ENCODE data around the gene STIM2.
"Not testable (repeated sequence)": the region's sequence is repeated elsewhere in the genome, so short reads cannot be mapped to it uniquely, and the experiment has no call there.

STIM2 gene

DNA sequence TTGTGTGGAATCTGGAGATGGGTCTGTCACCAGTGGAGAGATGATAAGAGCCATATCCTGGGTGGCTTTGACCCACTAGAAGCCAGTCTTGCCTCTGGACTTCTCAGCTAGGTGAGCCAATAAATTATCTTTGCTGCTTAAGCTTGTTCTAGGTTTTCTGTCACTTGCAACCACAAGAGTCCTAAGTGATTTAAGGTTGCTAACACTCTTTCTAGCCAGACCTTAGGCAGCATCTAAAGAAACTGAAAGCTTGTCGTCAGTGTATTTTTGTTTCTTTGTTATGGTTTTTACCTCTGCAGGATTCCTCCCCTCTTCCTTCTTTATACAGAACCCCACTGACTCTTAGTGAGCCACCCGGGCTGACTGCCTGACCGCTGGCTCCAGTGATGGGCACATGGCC lies 37.1 kb upstream of the STIM2 start:
- Mint-ChIP-seq H3K27ac (no peak overlapping the region), H3K9me3 (peaks cover 7% of the 10 kb centered on the region), H3K36me3 (peaks cover 4% of the 10 kb centered on the region), H3K4me3 (no peak overlapping the region), H3K27me3 (peaks cover 25% of the 10 kb centered on the region), H3K4me1 (peaks cover 40% of the 10 kb centered on the region)
- DNase-seq (ENCODE audit: low spot score in 2 of 2): no peak
- ATAC-seq (ENCODE audit: low read depth): no peak

DNA sequence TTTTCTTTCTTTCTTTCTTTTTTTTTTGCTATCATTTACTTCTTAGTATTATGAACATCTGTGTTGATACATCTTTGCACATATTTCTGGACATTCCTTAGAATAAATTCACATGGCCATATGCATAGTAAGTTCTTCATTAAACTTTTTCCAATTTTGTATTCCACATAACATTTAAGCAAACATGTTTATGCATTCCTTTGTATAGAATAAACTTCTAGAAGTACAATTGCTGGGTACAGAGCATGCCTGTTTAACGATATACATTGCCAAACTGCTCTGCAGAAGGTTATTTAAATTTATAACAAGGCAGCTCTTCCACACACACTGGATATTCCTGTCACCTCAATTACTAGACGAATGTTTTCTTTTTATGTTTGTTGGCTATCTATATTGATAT lies 36.0 kb upstream of the STIM2 start:
- H3K4me1 Mint-ChIP-seq: peaks cover 40% of the 10 kb centered on the region
- DNase-seq (ENCODE audit: low spot score in 2 of 2): no peak
- no peak for ATAC-seq (ENCODE audit: low read depth)
- no peak overlapping the region for H3K4me3 Mint-ChIP-seq
- H3K9me3 Mint-ChIP-seq: peaks cover 7% of the 10 kb centered on the region
- no peak overlapping the region for H3K27ac Mint-ChIP-seq
- H3K27me3 Mint-ChIP-seq: peaks cover 19% of the 10 kb centered on the region
- peaks cover 4% of the 10 kb centered on the region for H3K36me3 Mint-ChIP-seq

DNA sequence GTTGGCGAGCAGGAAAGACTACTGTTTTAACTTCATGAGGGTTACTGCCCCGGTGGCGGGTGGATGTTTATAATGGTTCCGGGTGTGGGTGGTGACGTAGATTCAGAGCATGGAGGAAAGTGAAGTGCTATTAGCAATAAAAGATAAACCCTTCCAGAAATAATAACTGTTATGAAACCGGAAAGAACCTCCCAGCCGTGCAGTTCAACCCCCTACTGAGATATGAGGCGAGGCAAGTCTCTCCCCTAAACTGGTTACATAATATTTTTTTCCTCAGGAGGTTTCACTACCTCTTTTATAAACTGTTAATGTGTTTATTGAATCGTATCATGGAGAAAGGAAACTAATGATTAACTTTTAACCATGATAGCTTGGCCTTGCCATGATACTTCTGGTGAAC lies 33.9 kb upstream of the STIM2 start:
- Mint-ChIP-seq H3K27ac (peak overlapping the region; percentile 85), H3K27me3 (peaks cover 13% of the 10 kb centered on the region), H3K36me3 (peaks cover 4% of the 10 kb centered on the region), H3K4me3 (peak overlapping the region; percentile 68), H3K9me3 (peaks cover 5% of the 10 kb centered on the region), H3K4me1 (peaks cover 40% of the 10 kb centered on the region)
- DNase-seq (ENCODE audit: low spot score in 2 of 2) (peak; percentile 43 to 77), ATAC-seq (ENCODE audit: low read depth) (peak; percentile 89)

DNA sequence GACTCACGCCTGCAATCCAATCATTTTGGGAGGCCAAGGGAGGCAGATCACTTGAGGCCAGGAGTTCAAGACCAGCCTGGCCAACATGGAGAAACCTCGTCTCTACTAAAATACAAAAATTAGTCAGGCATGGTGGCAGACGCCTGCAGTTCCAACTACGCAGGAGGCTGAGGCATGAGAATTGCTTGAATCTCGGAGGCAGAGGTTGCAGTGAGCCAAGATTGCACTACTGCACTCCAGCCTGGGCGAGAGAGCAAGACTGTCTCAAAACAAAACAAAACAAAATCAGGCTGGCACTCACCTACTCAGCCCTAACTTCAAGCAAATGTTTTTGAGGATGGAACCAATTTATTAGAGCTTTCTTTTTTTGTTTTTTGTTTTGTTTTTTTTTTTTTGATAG lies 33.3 kb upstream of the STIM2 start:
- Mint-ChIP-seq H3K4me3 (peak overlapping the region; percentile 24), H3K4me1 (peaks cover 38% of the 10 kb centered on the region), H3K27me3 (peaks cover 11% of the 10 kb centered on the region), H3K27ac (peak overlapping the region; percentile 85)
- not testable (repeated sequence) for H3K36me3 Mint-ChIP-seq; ATAC-seq (ENCODE audit: low read depth); DNase-seq (ENCODE audit: low spot score in 2 of 2); H3K9me3 Mint-ChIP-seq

DNA sequence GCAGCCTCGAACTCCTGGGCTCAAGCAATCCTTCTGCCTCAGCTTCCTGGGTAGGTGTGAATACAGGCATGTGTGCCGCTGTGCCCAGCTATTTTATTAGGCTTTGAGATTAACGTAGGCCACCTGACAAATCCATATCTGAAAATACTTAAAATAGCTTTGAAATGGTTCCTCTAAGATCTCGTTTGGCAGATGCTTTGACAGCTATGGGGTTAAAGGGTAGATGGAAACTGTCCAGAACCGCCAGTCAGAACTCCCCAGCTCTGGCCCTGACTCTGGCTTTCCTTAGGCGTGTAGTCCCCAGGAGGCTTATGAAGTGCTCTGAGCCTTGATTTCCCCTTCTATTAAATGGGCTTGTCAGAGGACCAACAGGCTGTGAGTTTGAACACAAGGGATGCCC lies 32.8 kb upstream of the STIM2 start:
- no peak for DNase-seq (ENCODE audit: low spot score in 2 of 2)
- ATAC-seq (ENCODE audit: low read depth): no peak
- peaks cover 8% of the 10 kb centered on the region for H3K27me3 Mint-ChIP-seq
- H3K27ac Mint-ChIP-seq: peak overlapping the region; percentile 72
- peaks cover 2% of the 10 kb centered on the region for H3K36me3 Mint-ChIP-seq
- H3K9me3 Mint-ChIP-seq: peaks cover 3% of the 10 kb centered on the region
- H3K4me1 Mint-ChIP-seq: peaks cover 34% of the 10 kb centered on the region
- H3K4me3 Mint-ChIP-seq: no peak overlapping the region

DNA sequence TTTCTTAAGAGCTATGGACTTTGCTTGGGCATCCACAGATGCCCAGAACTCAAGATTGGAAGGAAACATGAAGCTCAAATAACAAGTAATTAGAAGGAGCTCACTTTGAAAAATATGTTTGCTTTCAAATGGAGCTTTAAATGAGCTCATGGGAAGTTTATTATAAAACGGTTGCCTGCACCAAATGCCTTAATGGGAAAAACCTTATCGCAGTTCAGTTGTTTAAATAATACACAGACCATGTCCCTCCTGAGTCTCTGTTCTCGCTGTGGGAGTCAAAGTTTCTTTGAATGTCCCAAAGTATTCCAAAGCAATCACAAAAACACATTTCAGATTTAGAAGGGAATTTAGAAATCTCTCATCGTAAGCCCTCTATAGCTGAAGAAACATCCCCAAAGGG lies 31.6 kb upstream of the STIM2 start:
- Mint-ChIP-seq H3K9me3 (peaks cover 1% of the 10 kb centered on the region), H3K36me3 (no peaks in the 10 kb centered on the region), H3K4me3 (no peak overlapping the region), H3K4me1 (peaks cover 25% of the 10 kb centered on the region), H3K27ac (peak overlapping the region; percentile 72), H3K27me3 (peaks cover 2% of the 10 kb centered on the region)
- ATAC-seq (ENCODE audit: low read depth): no peak
- no peak for DNase-seq (ENCODE audit: low spot score in 2 of 2)

GRCh38 chr4:26830033-26830432 lies 30.6 kb upstream of the STIM2 start:
- no peak for ATAC-seq (ENCODE audit: low read depth)
- peaks cover 3% of the 10 kb centered on the region for H3K9me3 Mint-ChIP-seq
- no peak overlapping the region for H3K27ac Mint-ChIP-seq
- no peak overlapping the region for H3K4me3 Mint-ChIP-seq
- H3K4me1 Mint-ChIP-seq: peaks cover 25% of the 10 kb centered on the region
- H3K36me3 Mint-ChIP-seq: peaks cover 2% of the 10 kb centered on the region
- peaks cover 2% of the 10 kb centered on the region for H3K27me3 Mint-ChIP-seq
- DNase-seq (ENCODE audit: low spot score in 2 of 2): no peak

GRCh38 chr4:26830701-26831100 lies 29.9 kb upstream of the STIM2 start:
- no peak overlapping the region for H3K27ac Mint-ChIP-seq
- ATAC-seq (ENCODE audit: low read depth): no peak

DNA sequence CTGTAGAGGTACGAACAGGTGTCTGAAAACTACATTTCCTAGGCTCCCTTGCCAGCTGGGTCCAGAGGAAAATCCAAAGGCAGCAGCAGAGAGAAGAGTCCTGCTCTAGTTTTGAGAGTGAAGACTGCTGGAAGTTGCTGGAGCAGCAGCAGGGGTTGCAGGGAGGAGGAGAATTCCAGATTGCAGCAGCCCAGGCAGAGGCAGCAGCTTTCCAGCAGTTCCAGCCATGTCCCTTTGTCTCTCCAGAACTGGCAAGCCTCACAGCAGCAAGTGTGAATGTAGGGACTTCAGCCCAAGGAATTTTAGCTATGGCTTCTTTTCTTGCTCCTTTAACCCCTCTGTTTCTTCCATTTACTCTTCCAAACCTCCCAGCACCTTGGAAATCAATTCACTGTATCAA lies 24.1 kb upstream of the STIM2 start:
- H3K36me3 Mint-ChIP-seq: peaks cover 2% of the 10 kb centered on the region
- no peak overlapping the region for H3K27ac Mint-ChIP-seq
- peaks cover 3% of the 10 kb centered on the region for H3K4me1 Mint-ChIP-seq
- peaks cover 2% of the 10 kb centered on the region for H3K27me3 Mint-ChIP-seq
- H3K4me3 Mint-ChIP-seq: no peak overlapping the region
- DNase-seq (ENCODE audit: low spot score in 2 of 2) (no peak), ATAC-seq (ENCODE audit: low read depth) (no peak)
- H3K9me3 Mint-ChIP-seq: peaks cover 3% of the 10 kb centered on the region

More at GRCh38 chr4:26830701-26831100, 29.9 kb upstream of the STIM2 start:
- H3K9me3 Mint-ChIP-seq: peaks cover 3% of the 10 kb centered on the region
- peaks cover 25% of the 10 kb centered on the region for H3K4me1 Mint-ChIP-seq
- H3K27me3 Mint-ChIP-seq: peaks cover 2% of the 10 kb centered on the region
- DNase-seq (ENCODE audit: low spot score in 2 of 2): no peak
- peaks cover 2% of the 10 kb centered on the region for H3K36me3 Mint-ChIP-seq
- no peak overlapping the region for H3K4me3 Mint-ChIP-seq

DNA sequence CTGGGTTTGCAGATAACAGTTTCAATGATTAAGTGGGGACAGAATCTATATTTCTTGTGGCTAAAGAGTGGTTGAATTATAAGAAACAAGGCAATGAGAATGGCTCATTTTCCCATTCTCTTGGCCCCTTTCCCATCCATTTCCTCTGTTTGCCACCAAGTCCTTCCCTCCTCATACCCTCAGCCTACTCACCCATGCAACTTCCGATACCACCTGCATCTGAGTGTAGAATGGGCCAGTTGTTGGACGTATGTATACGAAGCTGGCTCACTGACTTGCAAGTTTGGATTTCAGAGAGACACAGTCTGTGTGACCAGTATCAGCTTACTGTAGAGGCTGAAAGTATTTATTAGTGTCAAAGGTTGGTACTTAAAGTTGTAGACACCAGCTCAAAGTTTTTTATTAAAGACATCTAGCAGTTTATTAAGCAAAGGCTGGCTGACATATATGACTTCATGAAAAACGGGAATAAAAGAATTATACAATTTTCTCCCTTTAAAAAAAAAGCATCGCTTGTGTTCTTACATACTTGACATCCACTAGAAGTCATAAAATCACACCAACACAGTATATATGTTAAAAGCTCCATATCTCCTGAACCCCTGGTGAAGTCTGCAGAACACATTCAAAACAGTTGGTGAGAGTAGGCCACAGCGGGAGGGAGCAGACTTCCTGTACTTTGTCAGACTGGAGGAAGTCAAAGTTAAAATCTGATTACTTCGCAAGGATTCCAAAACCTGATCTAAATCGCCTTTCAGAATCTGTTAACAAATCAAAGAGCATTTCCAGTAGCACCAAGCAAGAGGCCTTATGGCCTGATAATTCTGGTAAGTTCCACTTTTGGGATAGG lies 22.4 kb upstream of the STIM2 start:
- ATAC-seq (ENCODE audit: low read depth) (no peak), DNase-seq (ENCODE audit: low spot score in 2 of 2) (no peak)
- Mint-ChIP-seq H3K9me3 (peaks cover 3% of the 10 kb centered on the region), H3K4me1 (no peaks in the 10 kb centered on the region), H3K27ac (no peak overlapping the region), H3K27me3 (peaks cover 3% of the 10 kb centered on the region), H3K36me3 (peaks cover 2% of the 10 kb centered on the region), H3K4me3 (no peak overlapping the region)

DNA sequence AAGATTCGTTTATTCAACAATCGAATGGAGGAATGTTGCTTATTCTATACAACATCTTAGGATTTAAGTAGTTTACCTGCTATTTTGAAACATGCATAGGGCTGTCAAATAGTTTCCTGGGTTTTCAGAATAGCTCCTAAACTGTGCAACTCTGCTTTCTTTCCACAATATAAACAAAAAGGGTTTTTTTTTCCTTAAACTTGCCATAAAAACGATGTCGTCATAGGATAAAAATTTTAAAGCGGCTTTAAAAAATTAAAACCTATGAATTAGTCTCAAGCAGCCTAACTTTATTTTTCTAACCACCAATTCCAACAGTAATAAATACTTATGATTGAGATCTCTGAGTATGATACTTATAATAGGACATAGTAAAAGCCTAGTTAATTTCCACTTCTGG lies 21.6 kb upstream of the STIM2 start:
- Mint-ChIP-seq H3K36me3 (peaks cover 2% of the 10 kb centered on the region), H3K4me1 (no peaks in the 10 kb centered on the region), H3K4me3 (no peak overlapping the region), H3K27ac (no peak overlapping the region), H3K27me3 (peaks cover 4% of the 10 kb centered on the region), H3K9me3 (peaks cover 2% of the 10 kb centered on the region)
- ATAC-seq (ENCODE audit: low read depth) (no peak), DNase-seq (ENCODE audit: low spot score in 2 of 2) (no peak)

- ATAC-seq (ENCODE audit: low read depth) (no peak), DNase-seq (ENCODE audit: low spot score in 2 of 2) (no peak)
- Mint-ChIP-seq H3K4me1 (no peaks in the 10 kb centered on the region), H3K27me3 (peaks cover 4% of the 10 kb centered on the region), H3K9me3 (peaks cover 2% of the 10 kb centered on the region), H3K4me3 (no peak overlapping the region), H3K27ac (no peak overlapping the region), H3K36me3 (peaks cover 2% of the 10 kb centered on the region)
Measured at GRCh38 chr4:26839534-26839951, 21.1 kb upstream of the STIM2 start.

DNA sequence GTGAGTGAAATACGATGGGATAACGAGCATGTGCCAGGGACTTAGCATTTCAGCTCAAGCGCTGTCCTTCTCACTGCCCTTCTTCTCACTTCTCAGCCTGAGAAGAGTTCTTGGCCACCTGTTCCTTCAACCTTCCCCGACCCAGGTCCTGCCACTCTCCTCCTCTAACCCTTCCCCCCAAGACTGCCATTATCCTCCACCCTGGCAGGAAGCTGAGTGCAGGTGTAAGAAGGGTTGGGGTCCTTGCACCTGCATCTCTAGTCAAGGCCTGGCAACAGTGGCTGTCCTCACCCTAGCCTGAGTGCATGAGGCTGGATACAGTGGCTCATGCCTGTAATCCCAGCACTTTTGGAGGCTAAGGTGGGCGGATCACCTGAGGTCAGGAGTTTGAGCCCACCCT lies 19.9 kb upstream of the STIM2 start:
- H3K36me3 Mint-ChIP-seq: no peaks in the 10 kb centered on the region
- H3K27ac Mint-ChIP-seq: no peak overlapping the region
- no peak for DNase-seq (ENCODE audit: low spot score in 2 of 2)
- no peak overlapping the region for H3K4me3 Mint-ChIP-seq
- no peaks in the 10 kb centered on the region for H3K9me3 Mint-ChIP-seq
- peaks cover 2% of the 10 kb centered on the region for H3K27me3 Mint-ChIP-seq
- ATAC-seq (ENCODE audit: low read depth): no peak
- H3K4me1 Mint-ChIP-seq: no peaks in the 10 kb centered on the region

DNA sequence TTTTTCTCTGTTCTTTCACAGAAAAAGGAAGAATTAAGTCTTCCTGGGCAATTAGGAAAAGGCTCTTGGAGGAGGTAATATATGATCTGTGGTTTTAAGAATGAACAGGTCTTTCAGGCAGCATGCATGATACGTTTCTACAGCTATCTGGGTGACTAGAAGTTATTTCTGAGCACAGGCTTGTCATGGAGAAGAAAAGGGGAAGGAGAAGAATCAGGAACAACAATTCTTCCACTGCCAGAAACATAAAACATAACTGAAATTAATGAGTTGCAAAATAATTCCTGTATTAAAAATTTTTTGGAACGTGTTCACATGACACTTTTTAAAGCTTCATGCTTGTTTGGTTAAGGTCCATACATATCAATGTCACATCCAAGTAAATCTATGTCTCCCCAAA lies 17.7 kb upstream of the STIM2 start:
- ATAC-seq (ENCODE audit: low read depth): no peak
- Mint-ChIP-seq H3K9me3 (peaks cover 5% of the 10 kb centered on the region), H3K27me3 (peaks cover 4% of the 10 kb centered on the region), H3K4me3 (no peak overlapping the region), H3K36me3 (peaks cover 11% of the 10 kb centered on the region), H3K27ac (no peak overlapping the region), H3K4me1 (no peaks in the 10 kb centered on the region)
- DNase-seq (ENCODE audit: low spot score in 2 of 2): no peak

- Mint-ChIP-seq H3K36me3 (peaks cover 11% of the 10 kb centered on the region), H3K27me3 (peaks cover 2% of the 10 kb centered on the region), H3K4me3 (no peak overlapping the region), H3K9me3 (peaks cover 8% of the 10 kb centered on the region), H3K27ac (no peak overlapping the region), H3K4me1 (peaks cover 2% of the 10 kb centered on the region)
- ATAC-seq (ENCODE audit: low read depth) (no peak), DNase-seq (ENCODE audit: low spot score in 2 of 2) (no peak)
Measured at GRCh38 chr4:26850528-26850927, 10.1 kb upstream of the STIM2 start.

All from memory B cell (primary cell).